Fibroblast of skin of abdomen (primary cell): ENCODE data around the gene ENO1.
"Not testable (repeated sequence)": the region's sequence is repeated elsewhere in the genome, so short reads cannot be mapped to it uniquely, and the experiment has no call there.

ENCODE experiments used
- DNase-seq: peaks from one replicate; pipeline ENCODE4 v3.0.0-alpha.2; 2013

ENO1 gene

DNA sequence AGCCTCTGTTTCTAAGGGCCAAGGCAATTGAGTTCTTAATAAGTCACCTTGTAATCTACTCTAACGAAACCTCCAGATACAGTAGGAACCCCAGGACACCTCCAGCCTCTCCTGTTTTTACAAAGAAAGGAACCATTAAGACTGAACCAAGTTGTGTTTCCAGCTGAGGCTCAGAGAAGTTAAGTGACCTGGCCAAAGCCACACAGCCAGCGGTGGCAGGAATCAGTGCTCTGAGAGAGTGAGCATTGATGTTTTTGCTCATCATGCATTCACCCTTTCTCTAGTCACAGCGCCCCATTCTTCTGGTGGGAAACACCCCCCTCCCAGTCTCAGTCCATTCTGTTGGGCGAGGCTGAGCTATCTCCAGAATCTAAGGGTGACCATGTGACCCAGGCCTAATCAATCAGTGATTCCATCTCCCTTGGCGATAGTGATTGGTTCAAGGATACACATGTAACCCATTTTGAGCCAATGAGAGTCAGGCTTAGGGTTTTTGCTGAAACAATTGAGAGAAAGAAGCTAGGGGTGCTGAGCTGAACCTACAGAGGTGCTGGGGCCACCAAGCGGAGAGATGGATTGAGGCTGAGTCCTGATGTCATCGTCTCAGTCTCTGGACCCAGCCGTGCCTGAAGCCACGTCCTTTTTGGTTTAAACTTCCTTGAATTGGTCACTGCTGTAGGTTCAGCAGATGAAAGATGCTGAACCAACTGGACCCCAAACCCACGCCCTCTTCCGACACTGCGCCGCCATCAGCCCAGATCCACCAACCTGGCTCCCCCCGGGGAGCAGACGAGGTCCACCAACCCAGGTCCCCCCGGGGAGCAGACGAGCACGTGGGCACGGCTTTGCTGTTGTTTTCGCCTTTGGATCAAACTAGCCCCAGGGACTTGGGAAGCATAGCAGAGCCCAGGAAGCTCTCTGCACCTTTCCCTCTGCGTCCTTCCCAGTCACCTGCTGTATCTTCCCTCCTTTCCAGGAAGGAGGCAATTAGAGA lies 33.1 kb downstream of the ENO1 start:
- DNase-seq, result no peak

DNA sequence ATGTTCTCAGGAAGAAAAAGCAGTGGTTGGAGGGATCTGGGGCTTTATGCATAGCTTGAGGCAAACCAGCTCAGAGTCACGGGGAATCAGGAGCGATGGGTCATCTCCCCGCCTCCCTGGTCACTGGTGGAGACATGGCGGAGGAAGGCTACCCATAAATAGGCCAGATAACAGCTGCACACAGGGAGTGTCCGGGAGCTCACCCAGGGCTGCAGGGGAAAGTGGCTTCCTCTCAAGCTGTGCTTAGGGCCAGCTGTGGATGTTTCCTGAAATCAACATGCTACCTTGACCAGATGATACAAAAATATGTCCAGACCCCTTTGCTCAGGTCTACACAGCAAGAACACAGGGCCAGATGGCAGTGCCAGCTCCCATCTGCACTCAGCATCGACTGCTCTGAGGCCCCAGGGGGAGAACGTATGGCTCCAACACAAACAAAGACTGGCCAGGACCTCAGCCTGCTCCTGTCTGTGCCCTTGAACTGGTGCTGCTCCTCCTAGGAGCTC lies 33.9 kb downstream of the ENO1 start:
- DNase-seq, result no peak

DNA sequence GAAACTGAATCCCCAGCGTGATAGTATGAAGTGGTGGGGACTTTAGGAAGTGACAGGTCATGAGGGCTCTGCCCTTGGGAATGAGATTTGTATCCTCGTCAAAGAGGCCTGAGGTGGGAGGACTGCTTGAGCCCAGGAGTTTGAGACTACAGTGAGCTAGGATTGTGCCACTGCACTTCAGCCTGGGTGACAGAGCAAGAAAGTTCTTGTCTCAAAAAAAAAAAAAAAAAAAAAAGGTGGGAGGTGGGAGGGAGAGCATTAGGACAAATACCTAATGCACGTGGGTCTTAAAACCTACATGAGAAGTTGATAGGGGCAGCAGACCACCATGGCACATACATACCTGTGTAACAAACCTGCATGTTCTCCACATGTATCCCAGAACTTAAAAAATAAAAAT lies 37.1 kb downstream of the ENO1 start:
- no peak for DNase-seq

DNA sequence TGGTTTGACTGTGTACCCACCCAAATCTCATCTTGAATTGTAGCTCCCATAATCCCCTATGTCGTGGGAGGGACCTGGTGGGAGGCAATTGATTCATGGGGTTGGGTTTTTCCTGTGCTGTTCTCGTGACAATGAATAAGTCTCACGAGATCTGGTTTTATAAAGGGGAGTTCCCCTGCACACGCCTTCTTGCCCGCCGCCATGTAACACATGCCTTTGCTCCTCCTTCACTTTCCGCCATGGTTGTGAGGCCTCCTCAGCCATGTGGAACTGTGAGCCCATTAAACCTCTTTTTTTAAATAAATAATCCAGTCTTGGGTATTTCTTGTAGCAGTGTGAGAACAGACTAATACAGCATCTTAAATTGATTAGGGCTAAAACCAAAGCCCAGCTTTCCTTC lies 38.5 kb downstream of the ENO1 start:
- DNase-seq, result no peak

DNA sequence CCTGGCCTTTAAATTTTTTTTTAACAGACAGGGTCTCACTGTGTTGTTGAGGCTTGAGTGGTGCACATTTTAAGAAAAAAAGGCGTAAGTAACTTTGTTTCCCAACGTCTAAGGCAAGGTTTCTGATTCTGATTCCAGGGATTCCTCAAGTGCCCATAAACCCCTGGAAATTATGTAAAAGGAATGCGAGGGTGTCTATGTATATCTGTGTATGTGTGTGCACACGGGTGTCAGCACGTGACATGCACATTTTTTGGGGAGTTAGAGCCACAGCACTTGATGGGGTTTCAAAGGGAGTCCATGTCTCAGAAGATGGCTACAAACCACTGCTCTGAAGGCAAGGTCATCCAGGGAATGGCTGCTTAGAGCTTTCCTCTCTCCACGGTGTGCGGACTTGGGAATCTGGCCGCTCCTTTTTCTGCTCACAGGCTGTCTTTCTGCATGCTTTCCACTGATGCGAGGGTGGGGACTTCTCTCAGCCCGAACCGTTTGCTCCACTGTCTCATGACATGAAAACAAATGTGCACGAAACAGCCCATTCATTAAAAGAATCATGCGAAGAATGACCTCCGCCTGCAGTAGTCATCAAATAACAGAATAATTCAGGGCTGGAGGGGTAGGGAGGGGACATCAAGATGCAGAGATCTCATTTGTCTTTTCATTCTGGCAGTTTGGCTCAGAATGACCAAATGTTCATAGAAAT lies 42.4 kb downstream of the ENO1 start:
- DNase-seq, result peak; percentile 66

DNA sequence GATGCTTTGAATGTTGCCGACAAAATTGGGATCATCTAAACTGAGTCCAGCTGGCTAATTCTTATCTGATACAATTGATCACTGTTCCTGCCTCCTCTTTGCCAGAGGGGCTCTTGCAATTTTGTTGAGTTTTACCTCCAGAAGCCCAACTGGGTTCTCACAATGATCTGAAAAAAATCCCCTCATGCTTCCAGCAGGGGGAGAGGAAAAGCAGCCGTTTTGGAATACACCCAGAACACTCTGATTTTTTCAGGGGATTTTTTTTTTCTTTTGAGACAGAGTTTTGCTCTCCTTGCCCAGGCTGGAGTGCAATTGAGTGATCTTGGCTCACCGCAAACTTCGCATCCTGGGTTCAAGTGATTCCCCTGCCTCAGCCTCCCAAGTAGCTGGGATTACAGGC lies 47.1 kb downstream of the ENO1 start:
- DNase-seq, result peak; percentile 14

DNA sequence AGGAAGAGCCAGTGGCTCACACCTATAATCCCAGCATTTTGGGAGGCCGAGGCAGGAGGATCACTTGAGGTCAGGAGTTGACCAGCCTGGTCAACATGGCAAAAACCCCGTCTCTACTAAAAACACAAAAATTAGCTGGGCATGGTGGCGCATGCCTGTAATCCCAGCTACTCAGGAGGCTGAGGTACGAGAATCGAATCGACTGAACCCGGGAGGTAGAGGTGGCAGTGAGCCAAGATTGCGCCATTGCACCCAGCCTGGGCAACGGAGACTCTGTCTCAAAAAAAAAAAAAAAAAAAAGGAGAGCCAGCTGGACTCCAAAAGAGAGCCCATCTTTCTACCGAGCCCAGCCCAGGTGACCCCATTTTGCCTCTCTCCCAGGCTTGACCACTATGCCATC lies 47.8 kb downstream of the ENO1 start:
- DNase-seq, result not testable (repeated sequence)

DNA sequence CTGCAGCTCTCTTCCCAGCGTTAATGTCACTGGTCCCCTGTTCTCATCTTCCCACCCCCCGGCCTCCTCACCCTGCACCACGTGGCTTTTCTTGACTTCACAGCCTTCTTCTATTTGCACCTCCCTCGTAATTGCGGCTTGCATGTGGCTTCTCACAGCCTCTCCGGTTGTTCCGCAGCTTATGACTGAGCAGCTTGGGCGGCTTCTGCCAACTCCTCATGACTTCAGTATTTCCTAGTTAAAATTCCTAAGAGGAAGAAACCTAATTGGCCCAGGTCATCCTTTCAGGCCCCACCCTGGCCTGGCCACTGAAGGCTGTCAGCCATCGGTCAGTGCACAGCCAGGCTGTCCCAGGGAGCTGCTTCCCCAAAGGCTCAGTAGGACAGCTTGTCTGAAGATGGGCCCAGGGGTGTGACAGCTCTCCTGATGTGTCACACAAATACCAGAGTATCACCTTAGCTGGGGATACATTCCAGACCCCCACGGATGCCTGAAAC lies 52.5 kb downstream of the ENO1 start:
- DNase-seq, result peak; percentile 84

DNA sequence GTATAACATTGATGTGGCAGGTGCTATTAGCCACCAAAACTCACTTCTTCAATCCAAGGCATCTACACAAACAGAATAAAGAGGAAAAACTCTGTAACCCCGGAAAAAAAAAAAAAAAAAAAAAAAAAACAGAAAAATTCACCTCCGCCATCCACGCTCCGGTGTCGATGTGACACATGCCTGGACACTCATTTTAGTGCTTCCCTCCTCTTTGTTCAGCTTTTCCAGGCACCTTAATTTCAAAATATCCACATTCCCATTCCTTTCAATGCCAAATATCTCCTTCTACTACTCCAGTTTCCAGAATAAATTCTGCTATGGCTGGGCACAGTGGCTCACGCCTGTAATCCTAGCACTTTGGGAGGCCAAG lies 55.2 kb downstream of the ENO1 start:
- no peak for DNase-seq

DNA sequence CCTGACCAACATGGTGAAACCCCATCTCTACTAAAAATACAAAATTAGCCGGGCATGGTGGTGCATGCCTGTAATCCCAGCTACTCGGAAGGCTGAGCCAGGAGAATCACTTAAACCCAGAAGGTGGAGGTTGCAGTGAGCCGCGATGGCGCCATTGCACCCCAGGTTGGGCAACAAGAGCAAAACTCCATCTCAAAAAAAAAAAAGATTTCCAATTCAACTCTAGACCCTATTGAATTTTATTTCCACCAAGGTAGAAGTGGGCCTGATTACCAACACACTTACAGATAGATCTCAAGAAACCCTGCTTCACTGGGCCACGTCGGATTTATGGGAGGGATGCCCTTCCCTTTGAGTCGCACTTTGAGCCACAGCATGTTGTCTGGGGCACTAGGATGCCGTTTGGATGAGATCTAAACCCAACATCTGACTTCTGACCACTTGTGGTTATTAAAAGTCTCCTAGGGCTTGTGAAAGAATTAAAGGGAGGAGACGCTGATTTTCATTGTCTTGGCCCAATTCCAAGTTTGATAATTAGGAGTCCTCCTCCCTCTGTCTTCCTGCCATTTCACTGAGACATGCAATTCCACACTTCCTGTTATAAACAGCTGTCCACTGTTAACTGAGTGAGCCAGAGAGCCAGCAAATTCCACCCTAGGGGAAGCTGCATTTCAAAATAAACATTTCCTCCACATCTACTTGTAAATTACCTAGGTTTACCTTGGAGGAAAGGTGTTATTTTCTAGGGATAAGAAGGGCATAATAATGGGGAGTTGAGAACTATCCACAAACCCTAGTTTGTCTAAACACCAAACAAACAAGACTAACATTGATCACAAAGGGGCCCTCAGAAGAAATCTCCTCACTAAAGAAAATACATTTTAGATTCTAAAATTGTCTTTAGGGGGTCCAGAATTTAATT lies 55.9 kb downstream of the ENO1 start:
- DNase-seq, result peak; percentile 91

DNA sequence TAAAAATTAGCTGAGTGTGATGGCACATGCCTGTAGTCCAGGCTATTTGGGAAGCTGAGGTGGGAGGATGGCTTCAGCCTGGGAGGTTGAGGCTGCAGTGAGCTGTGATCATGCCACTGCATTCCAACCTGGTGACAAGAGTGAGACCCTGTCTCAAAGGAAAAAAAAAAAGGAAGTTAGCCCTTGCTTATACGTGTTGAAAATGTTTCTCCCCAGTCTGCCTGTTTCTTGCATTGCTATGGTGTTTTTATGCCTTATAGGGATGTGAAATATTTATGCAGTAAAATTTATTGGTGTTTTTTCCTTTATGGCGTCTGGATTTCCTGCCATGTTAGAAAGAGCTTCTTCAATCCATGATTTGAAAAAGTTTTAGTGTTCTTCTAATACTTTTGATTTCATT lies 57.4 kb downstream of the ENO1 start:
- peak; percentile 24 for DNase-seq

DNA sequence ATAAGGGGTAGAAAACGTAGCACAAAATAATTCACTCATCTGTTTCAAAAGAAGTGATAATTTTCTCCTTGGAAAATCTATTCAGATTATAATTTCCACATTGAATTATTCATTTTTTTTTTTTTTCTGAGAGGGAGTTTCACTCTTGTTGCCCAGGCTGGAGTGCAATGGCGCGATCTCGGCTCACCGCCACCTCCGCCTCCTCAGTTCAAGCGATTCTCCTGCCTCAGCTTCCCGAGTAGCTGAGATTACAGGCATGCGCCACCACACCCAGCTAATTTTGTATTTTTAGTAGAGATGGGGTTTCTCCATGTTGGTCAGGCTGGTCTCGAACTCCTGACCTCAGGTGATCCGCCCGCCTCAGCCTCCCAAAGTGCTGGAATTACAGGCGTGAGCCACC lies 59.7 kb downstream of the ENO1 start:
- DNase-seq, result not testable (repeated sequence)

DNA sequence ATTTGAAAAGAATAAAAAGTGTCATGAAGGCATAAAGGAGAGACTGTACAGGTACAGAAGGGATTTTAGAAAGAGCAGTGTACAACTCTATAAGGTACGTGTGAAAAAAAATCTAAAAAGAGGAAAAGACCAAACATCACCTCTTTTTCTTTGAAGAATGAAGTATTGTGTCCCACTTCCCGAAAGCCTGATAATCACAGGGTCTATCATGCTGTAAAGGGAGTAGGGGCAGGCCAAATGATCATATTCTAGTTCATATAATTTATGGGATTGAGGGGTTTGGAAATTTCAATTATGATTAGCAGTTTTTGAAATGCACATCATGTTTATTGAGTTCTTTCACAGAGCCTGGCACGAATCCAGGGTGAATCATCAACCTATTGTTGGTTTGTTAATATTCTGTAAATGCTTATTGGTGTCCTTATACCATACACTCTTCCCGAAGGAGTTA lies 60.1 kb downstream of the ENO1 start:
- DNase-seq, result peak; percentile 80

DNA sequence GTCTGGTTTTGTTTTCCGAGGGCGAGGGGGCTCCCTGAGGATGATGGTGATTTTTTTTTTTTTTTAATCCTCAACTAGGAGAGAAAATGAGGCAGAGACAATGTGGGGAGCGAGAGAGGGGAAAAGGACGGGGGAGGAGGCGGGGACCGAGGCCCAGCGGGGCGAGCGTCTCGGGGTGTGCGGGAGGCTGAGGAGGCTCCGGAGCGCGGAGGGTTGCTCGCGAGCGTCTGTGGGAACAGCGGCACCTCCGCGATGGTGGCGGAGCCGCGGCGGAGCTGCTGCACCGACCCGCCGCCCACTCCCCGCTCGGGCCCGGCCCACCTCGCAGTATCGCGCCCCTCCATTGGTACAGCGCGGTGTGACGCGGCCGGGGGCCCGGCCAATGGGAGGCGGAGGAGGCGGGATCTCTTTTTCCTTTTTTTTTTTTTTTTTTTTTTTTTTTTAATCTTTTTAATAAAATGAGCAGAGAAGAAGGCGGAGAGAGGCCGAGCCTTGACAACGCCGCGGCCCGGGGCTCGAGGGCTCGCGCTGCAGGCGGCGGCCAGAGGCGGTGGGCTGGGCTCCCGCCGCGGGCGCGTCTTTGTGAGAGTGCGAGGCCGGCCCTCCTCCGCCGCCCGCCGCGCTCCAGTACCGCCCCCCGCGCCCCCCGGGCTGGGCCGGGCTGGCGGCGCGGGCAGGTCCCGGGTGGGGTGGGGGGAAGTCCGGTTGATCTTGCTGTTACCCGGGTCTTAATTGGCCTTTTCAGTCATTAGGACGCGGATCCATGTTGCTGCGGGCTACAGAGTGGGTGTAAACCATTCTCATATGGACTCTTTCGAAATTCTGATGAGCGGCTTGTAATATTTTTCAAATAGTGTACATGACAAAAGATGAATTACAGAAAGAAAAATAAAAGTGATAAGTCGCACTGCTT lies 60.8 kb downstream of the ENO1 start, which contains the start of gene RERE:
RERE (minus strand) TSS at position 229 of the 913 bp plus-strand sequence.
- DNase-seq, result peak; percentile 95

DNA sequence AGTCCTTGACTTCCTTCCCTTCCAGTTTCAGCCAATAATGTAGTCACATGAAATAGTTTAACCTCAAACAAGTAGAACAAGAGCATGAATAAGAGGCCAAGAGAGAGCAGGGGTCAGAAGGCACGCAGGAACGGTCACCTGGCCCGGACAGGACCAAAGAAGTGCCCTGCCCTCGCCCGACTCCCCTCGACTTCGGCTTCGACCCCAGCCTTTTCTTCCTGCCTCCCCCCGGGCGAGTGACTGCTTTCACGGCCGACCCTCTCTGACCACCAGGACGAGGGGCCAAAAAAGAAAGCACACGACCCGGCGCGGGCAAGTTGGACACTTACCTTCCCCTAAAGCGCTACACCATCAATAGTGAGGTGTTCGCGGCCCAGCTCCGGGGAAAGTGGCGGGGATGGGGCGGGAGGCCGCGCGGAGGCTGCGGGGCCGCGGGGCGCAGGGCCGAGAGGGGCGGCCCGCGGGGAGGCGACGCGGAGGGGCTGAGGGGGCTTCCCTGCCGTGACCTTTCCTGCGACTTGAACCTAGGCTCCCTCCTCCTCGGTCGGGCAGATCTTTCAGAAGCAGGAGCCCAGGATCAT lies 61.6 kb downstream of the ENO1 start:
- DNase-seq, result peak; percentile 13

DNA sequence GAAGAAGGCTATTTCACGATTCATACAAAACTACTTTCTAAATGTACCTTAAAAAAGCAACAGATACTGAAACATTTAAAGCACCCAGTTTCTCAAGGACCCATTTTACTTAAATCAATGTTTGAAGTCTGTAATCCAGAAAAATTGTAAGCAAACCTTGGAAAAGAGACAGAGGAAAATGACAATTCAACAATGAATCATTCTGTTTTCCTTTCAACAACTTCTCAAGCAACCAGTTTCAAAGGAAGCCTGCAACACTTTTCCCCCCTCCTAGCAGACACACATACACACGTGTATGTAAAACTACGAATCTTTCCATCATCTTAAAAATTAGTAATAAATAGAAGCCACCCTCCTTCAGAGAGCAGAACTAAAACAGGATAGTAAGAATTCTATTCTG lies 62.2 kb downstream of the ENO1 start:
- DNase-seq, result peak; percentile 44

DNA sequence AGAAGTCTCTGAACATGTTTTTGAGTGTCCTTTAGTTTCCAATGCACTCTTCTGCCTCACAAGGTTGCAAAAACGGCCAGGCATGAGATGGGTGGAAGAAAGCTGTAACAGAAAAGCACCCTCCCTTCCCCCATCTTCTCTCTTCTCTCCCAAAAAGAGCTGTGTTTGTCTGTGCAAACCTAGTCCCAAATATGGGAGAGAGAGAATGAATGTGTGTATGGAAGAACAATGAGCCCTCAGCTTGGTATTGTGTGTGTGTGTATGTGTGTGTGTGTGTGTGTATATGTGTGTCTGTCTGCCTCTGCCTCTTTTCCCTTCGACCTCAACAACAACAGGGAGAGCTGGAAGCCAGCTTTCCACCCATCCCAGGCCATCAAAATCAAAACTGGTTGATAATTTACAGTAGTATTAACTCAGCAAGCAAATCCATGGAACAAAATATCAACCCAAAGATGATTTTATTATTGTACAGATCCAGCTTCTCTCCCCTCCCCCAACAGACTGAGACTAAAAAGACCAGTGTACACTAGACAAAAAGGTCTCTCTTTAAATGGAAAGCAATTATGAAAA lies 62.8 kb downstream of the ENO1 start:
- peak; percentile 52 for DNase-seq

DNA sequence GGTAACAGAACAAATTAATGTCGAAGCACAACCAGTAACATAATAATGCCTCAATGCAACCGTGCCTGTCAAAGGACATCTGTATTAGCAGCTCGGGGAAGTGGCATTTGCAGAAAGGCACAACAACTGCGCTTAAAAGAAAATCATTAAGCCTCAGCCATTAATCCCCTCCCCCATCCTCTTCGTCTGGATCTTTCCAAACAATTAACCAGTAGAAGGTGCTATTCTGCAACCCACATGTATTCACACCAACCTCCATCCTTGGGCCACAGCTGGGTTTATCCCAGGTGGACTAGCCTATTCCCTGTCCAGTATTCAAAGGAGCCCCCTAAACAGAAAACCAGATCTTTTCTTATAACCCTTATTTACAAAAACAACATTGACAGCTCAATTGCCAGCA lies 63.6 kb downstream of the ENO1 start:
- no peak for DNase-seq

DNA sequence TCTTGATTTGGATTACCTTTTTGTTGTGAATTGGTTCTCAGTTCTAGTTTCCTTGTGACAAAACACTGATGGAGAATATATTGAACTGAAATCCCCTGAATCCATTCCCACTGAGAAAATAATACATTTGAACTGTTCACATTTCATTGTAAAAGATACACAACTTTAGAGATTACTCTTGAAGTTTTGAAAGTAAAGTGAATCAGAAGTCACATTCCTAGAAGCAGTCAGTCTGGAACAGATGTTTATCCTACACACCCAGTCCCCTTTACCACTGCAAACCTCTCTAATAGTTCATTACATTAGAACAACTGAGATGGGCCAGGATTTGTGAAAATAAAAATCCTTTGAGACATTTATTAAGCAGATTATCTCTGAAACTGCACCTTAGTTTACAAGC lies 64.5 kb downstream of the ENO1 start:
- DNase-seq, result no peak
